Amniotic epithelial cell (primary cell): ENCODE data around the gene AEN.

Experiments
- DNase-seq: peaks from one replicate; pipeline ENCODE4 v3.0.0-alpha.2; 2010; ENCODE audit warnings: low read depth

The AEN gene

GRCh38 chr15:88674661-88675060 lies 53.5 kb downstream of the AEN start:
- DNase-seq: no peak

GRCh38 chr15:88678755-88679154 lies 57.6 kb downstream of the AEN start:
- no peak for DNase-seq

- no peak for DNase-seq
These were observed 59.3 kb downstream of the AEN start for GRCh38 chr15:88680241-88681001.

- DNase-seq: no peak
These were observed 60.6 kb downstream of the AEN start for GRCh38 chr15:88681610-88682221.
